GM20000 (cell line): ENCODE measurements around the gene TIMM44.

Source experiments
- DNase-seq: peaks from one replicate; pipeline ENCODE4 v3.0.0; 2012; ENCODE audit warnings: low spot score
- TF ChIP-seq, protein P1 (sequence below): IDR thresholded peaks from 2 replicates; pipeline ENCODE4 v1.5.1; 2012; ENCODE audit warnings: mild to moderate bottlenecking, control low read depth; ENCODE audit errors: extremely low read depth, missing control alignments

TIMM44 gene

DNA sequence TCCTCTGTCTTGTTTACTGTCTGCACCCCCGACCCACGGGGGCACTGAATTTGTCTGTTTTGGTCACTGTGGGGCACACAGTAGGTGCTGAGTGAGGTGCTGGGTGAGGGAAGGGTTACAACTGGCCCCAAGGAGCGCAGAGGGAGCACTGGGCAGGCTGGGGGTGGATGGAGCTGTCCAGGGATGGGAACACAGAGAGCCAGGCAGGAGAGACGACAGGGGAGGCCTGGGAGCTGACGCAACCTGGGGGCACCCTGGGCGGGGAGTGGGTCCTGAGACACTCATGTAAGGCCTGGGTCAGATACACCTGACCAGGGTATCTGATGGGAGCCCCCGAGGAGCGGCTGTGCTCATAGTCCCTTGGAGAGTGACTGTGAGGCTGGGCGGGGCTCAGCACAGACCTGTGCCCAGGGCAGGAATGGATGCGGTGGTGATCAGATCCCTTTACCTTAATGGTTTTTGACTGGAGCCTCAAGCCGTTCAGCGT lies 37.2 kb upstream of the TIMM44 start:
- no peak for DNase-seq
- TF ChIP-seq, protein P1, sequence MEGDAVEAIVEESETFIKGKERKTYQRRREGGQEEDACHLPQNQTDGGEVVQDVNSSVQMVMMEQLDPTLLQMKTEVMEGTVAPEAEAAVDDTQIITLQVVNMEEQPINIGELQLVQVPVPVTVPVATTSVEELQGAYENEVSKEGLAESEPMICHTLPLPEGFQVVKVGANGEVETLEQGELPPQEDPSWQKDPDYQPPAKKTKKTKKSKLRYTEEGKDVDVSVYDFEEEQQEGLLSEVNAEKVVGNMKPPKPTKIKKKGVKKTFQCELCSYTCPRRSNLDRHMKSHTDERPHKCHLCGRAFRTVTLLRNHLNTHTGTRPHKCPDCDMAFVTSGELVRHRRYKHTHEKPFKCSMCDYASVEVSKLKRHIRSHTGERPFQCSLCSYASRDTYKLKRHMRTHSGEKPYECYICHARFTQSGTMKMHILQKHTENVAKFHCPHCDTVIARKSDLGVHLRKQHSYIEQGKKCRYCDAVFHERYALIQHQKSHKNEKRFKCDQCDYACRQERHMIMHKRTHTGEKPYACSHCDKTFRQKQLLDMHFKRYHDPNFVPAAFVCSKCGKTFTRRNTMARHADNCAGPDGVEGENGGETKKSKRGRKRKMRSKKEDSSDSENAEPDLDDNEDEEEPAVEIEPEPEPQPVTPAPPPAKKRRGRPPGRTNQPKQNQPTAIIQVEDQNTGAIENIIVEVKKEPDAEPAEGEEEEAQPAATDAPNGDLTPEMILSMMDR: no peak

DNA sequence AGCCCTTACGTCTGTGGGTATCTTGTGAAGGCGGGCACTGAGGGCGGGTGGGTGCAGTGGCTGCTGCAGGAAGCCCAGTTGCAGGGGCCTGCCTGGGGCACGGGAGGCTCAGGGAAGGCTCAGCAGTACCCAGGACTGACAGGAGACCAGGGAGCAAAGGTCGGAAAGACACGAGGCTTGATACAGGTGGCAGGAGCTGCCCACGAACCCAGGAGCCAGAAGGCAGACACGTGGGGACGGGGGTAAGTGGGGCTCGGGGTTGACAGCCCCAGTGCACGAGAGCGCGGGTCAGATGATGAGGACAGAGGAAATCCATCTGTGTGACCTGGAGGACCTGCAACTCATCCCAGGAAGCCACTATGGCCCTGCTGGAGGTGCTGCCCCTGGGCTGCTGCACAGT lies 36.7 kb upstream of the TIMM44 start:
- TF ChIP-seq, protein P1: no peak
- DNase-seq: no peak

GRCh38 chr19:7979559-7979958 lies 36.1 kb upstream of the TIMM44 start:
- TF ChIP-seq, protein P1: no peak
- DNase-seq: no peak

GRCh38 chr19:7979011-7979410 lies 35.5 kb upstream of the TIMM44 start:
- no peak for DNase-seq
- TF ChIP-seq, protein P1: no peak

DNA sequence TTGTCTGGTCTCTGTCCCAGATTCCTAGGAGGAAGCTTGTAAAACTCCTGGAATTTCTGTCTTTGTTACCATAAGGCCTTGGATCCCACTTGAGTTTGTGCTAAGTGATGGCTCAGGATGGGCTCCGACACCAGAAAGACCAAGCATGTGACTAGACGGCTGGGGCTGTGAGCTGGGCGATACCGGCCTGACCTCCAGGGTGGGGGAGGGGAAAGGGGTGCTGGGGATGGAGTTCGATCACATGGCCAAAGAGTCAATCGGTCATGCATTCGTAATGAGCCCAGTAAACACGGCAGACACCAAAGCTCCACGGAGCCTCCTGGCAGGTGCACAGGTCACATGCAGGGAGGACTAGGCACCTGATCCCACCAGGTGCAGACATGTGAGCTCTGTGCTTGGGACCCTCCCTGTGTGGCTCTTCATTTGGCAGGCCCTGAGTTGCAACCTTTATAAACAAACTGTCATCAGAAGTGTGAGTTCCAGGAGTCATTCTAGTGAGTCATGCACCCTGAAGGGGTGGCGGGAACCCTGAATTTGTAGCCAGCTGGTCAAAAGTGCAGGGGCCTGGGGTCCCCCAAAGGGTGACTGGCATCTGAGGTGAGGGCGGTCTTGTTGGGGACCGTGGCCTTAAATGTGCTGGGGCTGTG lies 34.8 kb upstream of the TIMM44 start:
- no peak for DNase-seq
- TF ChIP-seq, protein P1: no peak

GRCh38 chr19:7977723-7978040 lies 34.2 kb upstream of the TIMM44 start:
- no peak for DNase-seq
- TF ChIP-seq, protein P1: no peak

DNA sequence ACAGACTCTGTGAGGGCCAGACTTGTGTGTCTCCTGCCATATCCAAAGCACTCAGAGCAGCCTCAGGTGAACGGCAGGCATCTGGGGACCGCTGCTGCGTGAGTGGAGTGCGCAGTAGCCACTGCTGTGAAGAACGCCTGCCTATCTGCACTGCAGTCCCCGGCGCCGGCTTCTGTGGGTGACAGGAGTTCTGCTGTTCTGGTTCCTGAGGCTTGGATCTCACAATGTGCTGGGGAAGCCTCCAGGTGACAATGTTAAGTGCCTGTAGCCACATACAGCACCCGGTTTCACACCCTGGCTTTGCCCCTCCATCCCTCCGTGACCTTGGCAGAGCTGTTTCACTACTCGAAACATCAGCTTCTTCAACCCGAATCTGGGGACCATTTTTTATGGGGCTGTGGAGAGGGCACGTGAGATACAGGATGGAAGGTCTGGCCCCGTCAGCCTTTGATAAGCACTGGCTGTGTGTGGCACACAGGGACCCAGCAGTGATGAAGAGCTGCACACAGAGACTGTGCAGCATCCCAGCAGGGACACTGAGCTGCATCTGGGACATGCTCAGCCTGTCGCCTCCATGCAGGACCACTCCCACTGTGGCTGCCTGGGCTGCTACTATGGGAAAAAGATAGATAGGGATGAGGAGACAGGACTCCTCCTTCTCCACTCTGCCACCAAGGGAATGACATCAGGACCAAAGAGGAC lies 33.7 kb upstream of the TIMM44 start:
- DNase-seq: no peak
- TF ChIP-seq, protein P1: no peak
